K562 (cell line): Measurements from ENCODE around the gene SPATA21. TPM values are rescaled to one million over a fixed set of nuclear protein-coding genes. Genes with fewer than 3 reads are reported as not detected.

Experiments used
- ARNT ChIP-seq, 2 experiments: fragments of 450-650 bp; IDR thresholded peaks; 2 replicates each; pipeline ENCODE4 v1.6.1; 2016; ENCODE audit warnings: mild to moderate bottlenecking in 1 of 2
- CEBPB ChIP-seq: fragments of 450-650 bp; IDR thresholded peaks from 2 replicates; pipeline ENCODE4 v1.6.1; 2016; ENCODE audit warnings: missing genetic modification characterization, missing compliant biosample characterization
- E2F3 ChIP-seq: fragments of 250-450 bp; sonication (Bioruptor Pico); IDR thresholded peaks from 2 replicates; pipeline ENCODE4 v1.4.0; 2020; ENCODE audit warnings: mild to moderate bottlenecking
- LEF1 ChIP-seq: fragments of 450-650 bp; IDR thresholded peaks from 2 replicates; pipeline ENCODE4 v1.6.1; 2016; ENCODE audit warnings: mild to moderate bottlenecking
- NCOR1 ChIP-seq: fragments of 450-650 bp; IDR thresholded peaks from 2 replicates; pipeline ENCODE4 v1.6.1; 2016; ENCODE audit warnings: mild to moderate bottlenecking, moderate library complexity
- NONO ChIP-seq, 2 experiments: fragments of 200-400 bp in 1 of 2; fragments of 450-650 bp in 1 of 2; formaldehyde crosslinking in 1 of 2; IDR thresholded peaks; 2 replicates each; pipeline ENCODE4 v1.6.1; 2017; ENCODE audit warnings: low read depth in 2 of 2, mild to moderate bottlenecking in 2 of 2, moderate library complexity in 2 of 2, low read length in 1 of 2
- PRMT5 ChIP-seq: sonication (generic); formaldehyde crosslinking; IDR thresholded peaks from 2 replicates; pipeline ENCODE4 v1.5.0; 2020; ENCODE audit warnings: missing genetic modification reagents
- SIN3A ChIP-seq, 2 experiments: fragments of 150-350 bp in 1 of 2; IDR thresholded peaks; 2 replicates each; pipeline ENCODE4 v1.6.1; 2011 to 2016; ENCODE audit warnings: borderline replicate concordance in 2 of 2, low read depth in 2 of 2, low read length in 2 of 2, mild to moderate bottlenecking in 2 of 2, moderate library complexity in 2 of 2; ENCODE audit not compliant: control insufficient read depth in 1 of 2
- SMAD3 ChIP-seq: fragments of 450-650 bp; formaldehyde crosslinking; conservative IDR thresholded peaks from 2 replicates; pipeline ENCODE4 v1.4.0; 2020; ENCODE audit warnings: mild to moderate bottlenecking
- SMARCB1 ChIP-seq: IDR thresholded peaks from 2 replicates; pipeline ENCODE4 v1.6.1; 2011; ENCODE audit warnings: improper control_type of control experiment, low read depth; ENCODE audit not compliant: insufficient read length
- TBL1XR1 ChIP-seq, 2 experiments: IDR thresholded peaks; 2 replicates each; pipeline ENCODE4 v1.6.1; 2012; ENCODE audit warnings: improper control_type of control experiment in 2 of 2, low read length in 2 of 2, mild to moderate bottlenecking in 1 of 2
- ZNF668 ChIP-seq: fragments of 250-450 bp; sonication (Bioruptor Pico); IDR thresholded peaks from 2 replicates; pipeline ENCODE4 v1.8.0; 2022; ENCODE audit warnings: mild to moderate bottlenecking, inconsistent platforms
- polyA plus RNA-seq, 8 experiments: library from polyadenylated mRNA; depleted of rRNA in 4 of 8; stranded (reverse) in 5 of 8; unstranded in 3 of 8; fragments of >200 nt; fragmentation: Nextera tagmentation in 2 of 8; fragmentation: Illumina TruSeq in 1 of 8; extraction: Ambion mirVana in 2 of 8; extraction: Trizol in 1 of 8; gene quantifications; 2 replicates each; pipeline versions ENCODE4 v1.2.1 to v1.2.3, GENCODE V29; 2011 to 2014; ENCODE audit warnings: inconsistent platforms in 1 of 8, missing spikeins in 1 of 8
- total RNA-seq, 7 experiments: library from RNA; depleted of rRNA in 6 of 7; stranded (reverse); fragments of >200 nt in 6 of 7; fragmentation: Illumina TruSeq in 2 of 7; extraction: Trizol in 2 of 7; gene quantifications; 2 replicates each; pipeline versions ENCODE4 v1.2.1 to v1.2.3, GENCODE V29; 2011 to 2021; ENCODE audit warnings: low replicate concordance in 1 of 7
- TF ChIP-seq, protein P1 (sequence below), 2 experiments: fragments of 450-650 bp in 1 of 2; IDR thresholded peaks; 2 replicates each; pipeline ENCODE4 v1.6.1; 2011 to 2017; ENCODE audit warnings: low read depth in 2 of 2, antibody characterized with exemption in 1 of 2, borderline replicate concordance in 1 of 2, low read length in 1 of 2, mild to moderate bottlenecking in 1 of 2, mixed read lengths in 1 of 2; ENCODE audit not compliant: control insufficient read depth in 1 of 2
- TF ChIP-seq, protein P2 (sequence below): fragments of 250-450 bp; sonication (Bioruptor Pico); IDR thresholded peaks from 2 replicates; pipeline ENCODE4 v1.4.0; 2020; ENCODE audit warnings: mild to moderate bottlenecking, moderate library complexity

SPATA21 gene
- total and polyA plus RNA-seq, 9 of the 15 experiments (the other 6 are each of a cell fraction or from before 2014, with no cell fraction given): 0.10 to 0.36 (median 0.13) TPM; not detected in 3

DNA sequence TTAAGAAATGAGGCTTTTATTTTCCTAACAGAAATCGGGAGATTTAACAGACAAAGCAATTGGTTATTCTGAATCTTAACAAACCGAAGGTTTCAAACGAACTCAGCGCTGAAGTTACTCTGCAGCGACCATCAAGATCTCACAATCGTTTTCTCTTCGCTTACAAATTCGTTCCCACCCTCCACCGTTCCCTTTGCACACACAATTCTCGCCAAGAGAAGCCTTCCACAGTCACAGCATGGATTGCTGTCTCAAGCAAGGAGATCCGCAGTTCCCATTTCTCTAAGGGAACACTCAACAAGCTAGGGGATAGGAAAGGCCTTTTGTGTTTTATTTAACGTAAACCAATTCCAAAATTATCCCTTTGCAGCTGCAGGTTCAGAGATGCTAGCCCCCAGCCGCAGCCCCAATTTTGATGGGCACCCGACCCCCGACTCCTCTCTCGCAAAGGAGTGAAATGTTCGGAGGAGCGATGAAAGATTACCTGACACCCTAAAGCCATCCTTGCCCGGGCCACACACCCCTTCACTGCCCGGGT, 85.7 kb downstream of the SPATA21 start (continued):
- TF ChIP-seq, protein P1, sequence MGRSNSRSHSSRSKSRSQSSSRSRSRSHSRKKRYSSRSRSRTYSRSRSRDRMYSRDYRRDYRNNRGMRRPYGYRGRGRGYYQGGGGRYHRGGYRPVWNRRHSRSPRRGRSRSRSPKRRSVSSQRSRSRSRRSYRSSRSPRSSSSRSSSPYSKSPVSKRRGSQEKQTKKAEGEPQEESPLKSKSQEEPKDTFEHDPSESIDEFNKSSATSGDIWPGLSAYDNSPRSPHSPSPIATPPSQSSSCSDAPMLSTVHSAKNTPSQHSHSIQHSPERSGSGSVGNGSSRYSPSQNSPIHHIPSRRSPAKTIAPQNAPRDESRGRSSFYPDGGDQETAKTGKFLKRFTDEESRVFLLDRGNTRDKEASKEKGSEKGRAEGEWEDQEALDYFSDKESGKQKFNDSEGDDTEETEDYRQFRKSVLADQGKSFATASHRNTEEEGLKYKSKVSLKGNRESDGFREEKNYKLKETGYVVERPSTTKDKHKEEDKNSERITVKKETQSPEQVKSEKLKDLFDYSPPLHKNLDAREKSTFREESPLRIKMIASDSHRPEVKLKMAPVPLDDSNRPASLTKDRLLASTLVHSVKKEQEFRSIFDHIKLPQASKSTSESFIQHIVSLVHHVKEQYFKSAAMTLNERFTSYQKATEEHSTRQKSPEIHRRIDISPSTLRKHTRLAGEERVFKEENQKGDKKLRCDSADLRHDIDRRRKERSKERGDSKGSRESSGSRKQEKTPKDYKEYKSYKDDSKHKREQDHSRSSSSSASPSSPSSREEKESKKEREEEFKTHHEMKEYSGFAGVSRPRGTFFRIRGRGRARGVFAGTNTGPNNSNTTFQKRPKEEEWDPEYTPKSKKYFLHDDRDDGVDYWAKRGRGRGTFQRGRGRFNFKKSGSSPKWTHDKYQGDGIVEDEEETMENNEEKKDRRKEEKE (IDR thresholded peaks at IDR 0.05; ENCODE audit: borderline replicate concordance in 1 of 2, control insufficient read depth in 1 of 2, low read depth in 2 of 2, low read length in 1 of 2): no peak
- 0 out of 4 replicates have a peak, but pooled peaks of 1 of the 2 experiments have one; percentile 7 for TF ChIP-seq TBL1XR1 (IDR thresholded peaks at IDR 0.05; ENCODE audit: low read length in 2 of 2)
- no peak for TF ChIP-seq CEBPB (tag)
- TF ChIP-seq ARNT (IDR thresholded peaks at IDR 0.05): peak in 1 of 2 experiments; percentile 41; a peak in 1 of 4 replicates
- no peak for TF ChIP-seq SMAD3
- TF ChIP-seq LEF1: no peak
- no peak for TF ChIP-seq NCOR1
- no peak for TF ChIP-seq ZNF668 (CRISPR knock-in tag)
- TF ChIP-seq NONO (IDR thresholded peaks at IDR 0.05; ENCODE audit: low read depth in 2 of 2, low read length in 1 of 2): no peak
- TF ChIP-seq SIN3A (IDR thresholded peaks at IDR 0.05; ENCODE audit: borderline replicate concordance in 2 of 2, control insufficient read depth in 1 of 2, low read depth in 2 of 2, low read length in 2 of 2): 0 out of 4 replicates have a peak, but pooled peaks of 1 of the 2 experiments have one; percentile 38
- no peak for TF ChIP-seq E2F3
- TF ChIP-seq, protein P2, sequence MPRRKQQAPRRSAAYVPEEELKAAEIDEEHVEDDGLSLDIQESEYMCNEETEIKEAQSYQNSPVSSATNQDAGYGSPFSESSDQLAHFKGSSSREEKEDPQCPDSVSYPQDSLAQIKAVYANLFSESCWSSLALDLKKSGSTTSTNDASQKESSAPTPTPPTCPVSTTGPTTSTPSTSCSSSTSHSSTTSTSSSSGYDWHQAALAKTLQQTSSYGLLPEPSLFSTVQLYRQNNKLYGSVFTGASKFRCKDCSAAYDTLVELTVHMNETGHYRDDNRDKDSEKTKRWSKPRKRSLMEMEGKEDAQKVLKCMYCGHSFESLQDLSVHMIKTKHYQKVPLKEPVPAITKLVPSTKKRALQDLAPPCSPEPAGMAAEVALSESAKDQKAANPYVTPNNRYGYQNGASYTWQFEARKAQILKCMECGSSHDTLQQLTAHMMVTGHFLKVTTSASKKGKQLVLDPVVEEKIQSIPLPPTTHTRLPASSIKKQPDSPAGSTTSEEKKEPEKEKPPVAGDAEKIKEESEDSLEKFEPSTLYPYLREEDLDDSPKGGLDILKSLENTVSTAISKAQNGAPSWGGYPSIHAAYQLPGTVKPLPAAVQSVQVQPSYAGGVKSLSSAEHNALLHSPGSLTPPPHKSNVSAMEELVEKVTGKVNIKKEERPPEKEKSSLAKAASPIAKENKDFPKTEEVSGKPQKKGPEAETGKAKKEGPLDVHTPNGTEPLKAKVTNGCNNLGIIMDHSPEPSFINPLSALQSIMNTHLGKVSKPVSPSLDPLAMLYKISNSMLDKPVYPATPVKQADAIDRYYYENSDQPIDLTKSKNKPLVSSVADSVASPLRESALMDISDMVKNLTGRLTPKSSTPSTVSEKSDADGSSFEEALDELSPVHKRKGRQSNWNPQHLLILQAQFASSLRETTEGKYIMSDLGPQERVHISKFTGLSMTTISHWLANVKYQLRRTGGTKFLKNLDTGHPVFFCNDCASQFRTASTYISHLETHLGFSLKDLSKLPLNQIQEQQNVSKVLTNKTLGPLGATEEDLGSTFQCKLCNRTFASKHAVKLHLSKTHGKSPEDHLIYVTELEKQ: no peak
- TF ChIP-seq PRMT5 (CRISPR knock-in tag): no peak
- no peak for TF ChIP-seq SMARCB1
